MCF 10A (cell line): ENCODE measurements around the gene IST1. TPM values are rescaled to one million over a fixed set of nuclear protein-coding genes. Genes with fewer than 3 reads are reported as not detected.

Source experiments
- BruUV-seq: library from RNA; stranded (reverse); fragments of 400-500 nt; replicated peaks from 2 replicates; lab custom pipeline; 2021; lab: Mats Ljungman, UMichigan
- CTCF ChIA-PET: fragments of 300-600 bp; sonication (Branson Sonifier 250); formaldehyde crosslinking; extraction: SDS; loops from one replicate; lab custom pipeline; 2021; ENCODE audit warnings: antibody characterized with exemption, inconsistent platforms; lab: Yijun Ruan, JAX
- POLR2A ChIA-PET: fragments of 300-600, 350-650 bp; sonication (Branson Sonifier 250); formaldehyde crosslinking; extraction: SDS; loops from one replicate; lab custom pipeline; 2020; ENCODE audit warnings: antibody characterized with exemption, inconsistent platforms; lab: Yijun Ruan, JAX
- DNase-seq: peaks from one replicate; pipeline ENCODE4 v3.0.0-alpha.2; 2018; ENCODE audit not compliant: unreplicated experiment
- H3K27ac Mint-ChIP-seq: one replicate; pipeline ENCODE4 v1.8.0; 2022; ENCODE audit warnings: mild to moderate bottlenecking, low read depth, mixed read lengths; ENCODE audit not compliant: unreplicated experiment
- H3K27me3 Mint-ChIP-seq: one replicate; pipeline ENCODE4 v1.8.0; 2022; ENCODE audit warnings: mixed read lengths; ENCODE audit not compliant: insufficient read depth, unreplicated experiment
- H3K36me3 Mint-ChIP-seq: one replicate; pipeline ENCODE4 v1.8.0; 2022; ENCODE audit warnings: mild to moderate bottlenecking, moderate library complexity, mixed read lengths; ENCODE audit not compliant: insufficient read depth, unreplicated experiment
- H3K4me1 Mint-ChIP-seq: one replicate; pipeline ENCODE4 v1.8.0; 2022; ENCODE audit warnings: mixed read lengths; ENCODE audit not compliant: insufficient read depth, unreplicated experiment
- H3K4me3 Mint-ChIP-seq: one replicate; pipeline ENCODE4 v1.8.0; 2022; ENCODE audit warnings: mild to moderate bottlenecking, moderate library complexity, mixed read lengths; ENCODE audit not compliant: unreplicated experiment
- H3K9me3 Mint-ChIP-seq: one replicate; pipeline ENCODE4 v1.8.0; 2022; ENCODE audit warnings: mixed read lengths; ENCODE audit not compliant: unreplicated experiment
- CTCF ChIP-seq: fragments of 200-600 bp; IDR thresholded peaks from one replicate; pipeline ENCODE4 v1.8.0; 2022; ENCODE audit warnings: antibody characterized with exemption, mild to moderate bottlenecking; ENCODE audit not compliant: unreplicated experiment
- intact Hi-C: fragments of 100-400 bp; cut with micrococcal nuclease; formaldehyde crosslinking; loops from 2 replicates; pipeline ENCODE4 v1.14.1; 2022
- total RNA-seq: library from RNA; stranded (reverse); gene quantifications from 2 replicates; pipeline ENCODE4 v1.2.3, GENCODE V29; 2022

Gene IST1
- total RNA-seq, 1 experiment from 2014 or later, result 127 TPM

GRCh38 chr16:71916397-71916920 is 21.1 kb downstream of the IST1 start:
- H3K27ac Mint-ChIP-seq, result no peak overlapping the region
- H3K4me3 Mint-ChIP-seq, result no peak overlapping the region
- CTCF ChIA-PET, result interaction anchor here (0.6 to 1.3 kb wide), 3 partner anchors 35 to 272 kb away, joined by 3 to 4 read pairs (median 3); no protein-coding TSS in a partner anchor
- H3K9me3 Mint-ChIP-seq, result no peaks in the 10 kb centered on the region
- no TSS peak for BruUV-seq
- H3K4me1 Mint-ChIP-seq, result peaks cover 10% of the 10 kb centered on the region
- no peak for DNase-seq
- intact Hi-C loops, result no loop called here
- TF ChIP-seq CTCF, result no peak
- H3K36me3 Mint-ChIP-seq, result peaks cover 86% of the 10 kb centered on the region
- POLR2A ChIA-PET, result interaction anchor here (1.1 to 2.6 kb wide), 6 partner anchors 8 to 32 kb away, joined by 3 to 11 read pairs (median 4); partner anchors contain the start of gene IST1
- H3K27me3 Mint-ChIP-seq, result no peaks in the 10 kb centered on the region

- no TSS peak for BruUV-seq
- POLR2A ChIA-PET, result interaction anchor here (1.1 to 2.6 kb wide), 4 partner anchors 9 to 22 kb away, joined by 3 to 11 read pairs (median 6); no protein-coding TSS in a partner anchor
- H3K4me1 Mint-ChIP-seq, result peaks cover 10% of the 10 kb centered on the region
- CTCF ChIA-PET, result interaction anchor here (0.6 to 1.3 kb wide), 3 partner anchors 35 to 1150 kb away, joined by 3 to 4 read pairs (median 3); no protein-coding TSS in a partner anchor
- no peak overlapping the region for H3K27ac Mint-ChIP-seq
- no peak for DNase-seq
- H3K9me3 Mint-ChIP-seq, result no peaks in the 10 kb centered on the region
- intact Hi-C loops, result no loop called here
- no peak overlapping the region for H3K4me3 Mint-ChIP-seq
- no peaks in the 10 kb centered on the region for H3K27me3 Mint-ChIP-seq
- no peak for TF ChIP-seq CTCF
- peaks cover 86% of the 10 kb centered on the region for H3K36me3 Mint-ChIP-seq
These were observed 22.6 kb downstream of the IST1 start for GRCh38 chr16:71917900-71918299.

- Mint-ChIP-seq H3K9me3 (no peaks in the 10 kb centered on the region), H3K27ac (no peak overlapping the region), H3K4me1 (peaks cover 20% of the 10 kb centered on the region), H3K36me3 (peaks cover 94% of the 10 kb centered on the region), H3K4me3 (no peak overlapping the region), H3K27me3 (no peaks in the 10 kb centered on the region)
- no peak for TF ChIP-seq CTCF
- ChIA-PET CTCF (interaction anchor here (0.5 to 0.8 kb wide), 2 partner anchors 8 to 225 kb away, joined by 3 read pairs; no protein-coding TSS in a partner anchor), POLR2A (interaction anchor here (0.6 to 2.6 kb wide), 3 partner anchors 11 to 1627 kb away, joined by 3 to 11 read pairs (median 4); no protein-coding TSS in a partner anchor)
- intact Hi-C loops, result no loop called here
- DNase-seq, result no peak
- no TSS peak for BruUV-seq
These were observed 23.7 kb downstream of the IST1 start for GRCh38 chr16:71919035-71919434.

GRCh38 chr16:71920658-71921057 is 25.3 kb downstream of the IST1 start:
- no TSS peak for BruUV-seq

More at GRCh38 chr16:71920658-71921057, 25.3 kb downstream of the IST1 start:
- Mint-ChIP-seq H3K9me3 (no peaks in the 10 kb centered on the region), H3K4me1 (peaks cover 21% of the 10 kb centered on the region), H3K27me3 (no peaks in the 10 kb centered on the region), H3K36me3 (peaks cover 99% of the 10 kb centered on the region), H3K27ac (no peak overlapping the region), H3K4me3 (no peak overlapping the region)
- no peak for DNase-seq
- intact Hi-C loops, result no loop called here
- TF ChIP-seq CTCF, result no peak
- CTCF ChIA-PET, result interaction anchor here (1.2 kb wide), 1 partner anchor 41 kb away, joined by 5 read pairs; no protein-coding TSS in a partner anchor
- POLR2A ChIA-PET, result interaction anchor here (0.7 to 3.1 kb wide), 3 partner anchors 16 to 35 kb away, joined by 3 to 17 read pairs (median 3); partner anchors contain the start of gene IST1
